CD4-positive, alpha-beta T cell (primary cell): ENCODE measurements around the gene CPLX3. TPM values are rescaled to one million over a fixed set of nuclear protein-coding genes. Genes with fewer than 3 reads are reported as not detected.

Experiments used
- ATAC-seq: fragments of 200-7000 bp; cut with Tn5 transposase; one replicate; pipeline ENCODE4 v1.10.0; 2022; ENCODE audit warnings: mild to moderate bottlenecking; ENCODE audit not compliant: poor library complexity
- CTCF ChIA-PET: fragments of 350-600 bp; sonication (Branson Sonifier 250); formaldehyde crosslinking; loops from one replicate; lab custom pipeline; 2021; ENCODE audit warnings: antibody characterized with exemption, inconsistent platforms; lab: Charles Lee
- POLR2A ChIA-PET: fragments of 350-600 bp; sonication (Branson Sonifier 250); formaldehyde crosslinking; loops from one replicate; lab custom pipeline; 2021; ENCODE audit warnings: antibody characterized with exemption, inconsistent platforms; lab: Charles Lee
- DNase-seq, 14 experiments: peaks; one replicate each; pipeline ENCODE4 v3.0.0-alpha.2; 2013 to 2020; ENCODE audit warnings: mixed read lengths in 2 of 14
- H3K27ac ChIP-seq, 2 donors: one replicate each; pipeline versions ENCODE4 v1.5.1 to v1.7.0; 2013; ENCODE audit warnings: low read length in 2 of 2, low read depth in 1 of 2, mild to moderate bottlenecking in 1 of 2
- H3K27me3 ChIP-seq, 2 experiments: 1 replicate in 1 of 2; 2 replicates in 1 of 2; pipeline versions ENCODE4 v1.6.1 to v1.7.0; 2013; ENCODE audit warnings: low read length in 2 of 2, control low read depth in 1 of 2, mild to moderate bottlenecking in 1 of 2, moderate library complexity in 1 of 2; ENCODE audit not compliant: insufficient read depth in 2 of 2, control insufficient read depth in 1 of 2
- H3K36me3 ChIP-seq: one replicate; pipeline ENCODE4 v1.6.1; 2013; ENCODE audit warnings: low read length, control low read depth; ENCODE audit not compliant: insufficient read depth
- H3K4me1 ChIP-seq: one replicate; pipeline ENCODE4 v1.6.1; 2013; ENCODE audit warnings: low read length, control low read depth; ENCODE audit not compliant: insufficient read depth
- H3K4me3 ChIP-seq: one replicate; pipeline ENCODE4 v1.5.1; 2013; ENCODE audit warnings: mild to moderate bottlenecking, low read length, moderate library complexity
- H3K9me3 ChIP-seq, 2 experiments: 1 replicate in 1 of 2; 2 replicates in 1 of 2; pipeline versions ENCODE4 v1.6.1 to v1.7.0; 2013; ENCODE audit warnings: low read length in 2 of 2, mild to moderate bottlenecking in 2 of 2, control low read depth in 1 of 2, moderate library complexity in 1 of 2; ENCODE audit not compliant: control insufficient read depth in 1 of 2, insufficient read depth in 1 of 2
- H3K27ac Mint-ChIP-seq: one replicate; pipeline ENCODE4 v1.8.0; 2020; ENCODE audit warnings: mixed read lengths
- H3K27me3 Mint-ChIP-seq: one replicate; pipeline ENCODE4 v1.8.0; 2021; ENCODE audit warnings: mixed read lengths
- H3K36me3 Mint-ChIP-seq: one replicate; pipeline ENCODE4 v1.8.0; 2021; ENCODE audit warnings: low read depth, mixed read lengths
- H3K4me1 Mint-ChIP-seq: one replicate; pipeline ENCODE4 v1.8.0; 2021; ENCODE audit warnings: low read depth, mixed read lengths
- H3K4me3 Mint-ChIP-seq: one replicate; pipeline ENCODE4 v1.8.0; 2020; ENCODE audit warnings: mild to moderate bottlenecking, mixed read lengths
- H3K9me3 Mint-ChIP-seq: one replicate; pipeline ENCODE4 v1.8.0; 2020; ENCODE audit warnings: mixed read lengths
- CTCF ChIP-seq: fragments of 200-600 bp; IDR thresholded peaks from one replicate; pipeline ENCODE4 v1.8.0; 2022; ENCODE audit warnings: antibody characterized with exemption, mild to moderate bottlenecking
- intact Hi-C, 2 experiments: fragments of 100-400 bp; cut with DNase I in 1 of 2; cut with micrococcal nuclease in 1 of 2; formaldehyde crosslinking; loops; one replicate each; pipeline versions ENCODE4 v1.15.1 to v1.9.0; 2023 to 2025; cut with DNase I, micrococcal nuclease
- total RNA-seq, 174 experiments: library from RNA in 2 of 174; stranded (reverse) in 2 of 174; gene quantifications; one replicate each; pipeline ENCODE4 v1.2.3 and lab custom pipeline; 2021 to 2026

CPLX3 gene
- total RNA-seq, 2 experiments from 2014 or later: 0.16 to 0.53 TPM

- Histone ChIP-seq H3K36me3 (peaks cover 63% of the 10 kb centered on the region), H3K27ac (no peak overlapping the region), H3K4me3 (no peak overlapping the region), H3K4me1 (peaks cover 53% of the 10 kb centered on the region), H3K27me3 (no peaks in the 10 kb centered on the region), H3K9me3 (no peaks in the 10 kb centered on the region)
- CTCF ChIA-PET: interaction anchor here (0.6 to 14.8 kb wide), 4 partner anchors 10 to 29 kb away, joined by 3 to 353 read pairs (median 132); partner anchors contain the start of gene CSK
- no peak overlapping the region for H3K4me3 Mint-ChIP-seq
- peaks cover 77% of the 10 kb centered on the region for H3K36me3 Mint-ChIP-seq
- intact Hi-C loops: loop anchor here (1.0 to 5.0 kb wide), 4 partner anchors 20 to 166 kb away; no protein-coding TSS in a partner anchor
- POLR2A ChIA-PET: interaction anchor here (33.5 kb wide), 1 partner anchor 21 kb away, joined by 925 read pairs; the partner anchor contains the start of gene CSK
- H3K4me1 Mint-ChIP-seq: peaks cover 44% of the 10 kb centered on the region
- H3K27me3 Mint-ChIP-seq: no peaks in the 10 kb centered on the region
- peak overlapping the region; percentile 93 for H3K27ac Mint-ChIP-seq
- DNase-seq (peak in 1 of 14 experiments; percentile 49), ATAC-seq (no peak)
- no peaks in the 10 kb centered on the region for H3K9me3 Mint-ChIP-seq
- no peak for TF ChIP-seq CTCF
These were observed 25.8 kb upstream of the CPLX3 start for GRCh38 chr15:74800559-74801094.

GRCh38 chr15:74801311-74801997 is 25.0 kb upstream of the CPLX3 start:
- H3K27ac Mint-ChIP-seq: peak overlapping the region; percentile 36
- POLR2A ChIA-PET: interaction anchor here (33.5 kb wide), 1 partner anchor 22 kb away, joined by 925 read pairs; the partner anchor contains the start of gene CSK
- no peak overlapping the region for H3K4me3 Mint-ChIP-seq

More at GRCh38 chr15:74801311-74801997, 25.0 kb upstream of the CPLX3 start:
- DNase-seq (no peak), ATAC-seq (no peak)
- H3K4me1 Mint-ChIP-seq: peaks cover 38% of the 10 kb centered on the region
- intact Hi-C loops: loop anchor here (2.0 to 5.0 kb wide), 3 partner anchors 21 to 167 kb away; no protein-coding TSS in a partner anchor
- H3K36me3 Mint-ChIP-seq: peaks cover 71% of the 10 kb centered on the region
- no peak overlapping the region for H3K4me3 ChIP-seq
- no peaks in the 10 kb centered on the region for H3K9me3 ChIP-seq
- no peak for TF ChIP-seq CTCF
- H3K36me3 ChIP-seq: peaks cover 63% of the 10 kb centered on the region
- CTCF ChIA-PET: interaction anchor here (10.1 to 14.8 kb wide), 2 partner anchors 21 to 30 kb away, joined by 231 to 353 read pairs; partner anchors contain the start of gene CSK
- no peaks in the 10 kb centered on the region for H3K27me3 ChIP-seq
- no peaks in the 10 kb centered on the region for H3K9me3 Mint-ChIP-seq
- H3K4me1 ChIP-seq: peaks cover 48% of the 10 kb centered on the region
- H3K27ac ChIP-seq: no peak overlapping the region
- H3K27me3 Mint-ChIP-seq: no peaks in the 10 kb centered on the region
